NCI-H345 treated with DMSO at 0.1 percent for 48 hours (cell line): ENCODE data around the gene RPRML.
A peak's percentile ranks its signal among the peaks of the same experiment; 100 is the strongest.

Experiments used
- DNase-seq: peaks from one replicate; lab custom pipeline; 2025; ENCODE audit not compliant: unreplicated experiment; lab: John Stamatoyannopoulos, UW

The RPRML gene

GRCh38 chr17:46947216-46947615, 31.8 kb downstream of the RPRML start:
- DNase-seq = no peak

DNA sequence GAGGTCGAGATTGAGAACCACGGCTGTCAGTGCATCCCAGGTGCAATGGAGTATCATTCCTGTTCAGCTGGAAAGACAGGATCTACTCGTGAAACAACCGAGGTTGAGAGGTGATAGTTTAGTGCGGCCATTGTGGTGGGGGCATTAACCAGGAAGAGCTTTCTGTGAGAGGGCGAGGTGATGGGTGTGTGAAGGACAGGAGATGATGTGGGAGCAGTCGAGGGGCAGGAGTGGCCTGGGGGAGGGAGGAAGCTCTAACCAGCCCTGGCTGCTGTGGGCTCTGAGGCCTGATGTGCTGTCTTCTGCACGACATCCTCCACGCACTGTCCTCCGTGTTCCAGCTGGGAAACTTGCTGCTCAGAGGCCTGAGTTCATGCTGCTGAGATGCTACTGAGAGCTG, 34.1 kb downstream of the RPRML start:
- DNase-seq = no peak

- DNase-seq = peak; percentile 14
Measured at GRCh38 chr17:46943501-46944393, 35.3 kb downstream of the RPRML start.

- DNase-seq = no peak
Measured at GRCh38 chr17:46943218-46943500, 35.9 kb downstream of the RPRML start.

GRCh38 chr17:46942441-46943217, 36.4 kb downstream of the RPRML start:
- DNase-seq = peak; percentile 35

- peak; percentile 69 for DNase-seq
Measured at GRCh38 chr17:46940692-46941404, 38.2 kb downstream of the RPRML start.

DNA sequence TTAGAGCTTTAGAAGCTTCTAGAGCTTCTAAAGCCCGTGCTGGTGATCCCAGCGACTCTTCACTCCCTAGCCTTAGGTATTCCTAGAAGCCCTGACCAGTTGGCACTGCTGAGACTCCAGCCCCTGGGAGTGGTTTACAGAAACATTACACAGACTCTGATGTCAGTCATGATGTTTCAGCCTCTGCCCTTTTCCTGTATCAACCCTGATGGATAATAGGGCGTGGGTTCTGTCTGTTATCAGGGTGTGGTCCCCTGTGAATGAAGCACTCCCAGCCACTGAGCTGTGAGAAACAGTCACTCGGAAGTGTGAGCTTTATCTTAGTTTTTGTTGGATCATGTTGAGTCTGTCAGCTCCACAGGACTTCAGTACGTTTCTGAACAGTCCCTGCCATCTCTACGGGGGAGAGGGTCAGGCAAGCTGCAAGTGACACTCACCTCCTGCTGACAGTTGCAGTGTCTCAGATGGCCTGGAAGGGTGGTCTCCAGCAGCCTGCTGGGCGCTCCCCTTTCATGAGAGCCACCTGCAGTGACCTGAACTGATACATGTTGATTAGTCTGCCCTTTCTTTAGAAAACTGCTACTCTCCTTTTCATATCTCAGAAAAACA, 43.3 kb downstream of the RPRML start:
- DNase-seq = no peak

DNA sequence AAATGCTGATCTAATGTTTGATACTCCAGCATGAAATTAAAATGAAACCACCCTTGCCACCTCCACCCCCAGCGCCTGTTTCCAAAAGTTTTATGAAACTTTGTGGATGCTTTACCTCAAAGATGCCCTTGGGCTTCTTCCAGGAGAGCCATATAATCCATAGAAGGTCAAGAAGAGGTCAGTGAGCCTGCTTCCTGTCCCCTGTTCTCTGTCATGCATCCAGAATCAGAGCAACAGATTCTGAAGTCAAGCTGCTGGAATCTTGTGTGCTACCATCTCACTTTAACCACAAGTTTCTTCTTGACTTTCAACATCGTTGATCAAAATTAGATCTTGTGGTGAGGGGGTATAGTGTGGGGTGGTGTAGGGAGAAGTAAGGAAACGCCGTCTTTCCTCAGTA, 47.5 kb downstream of the RPRML start:
- no peak for DNase-seq

DNA sequence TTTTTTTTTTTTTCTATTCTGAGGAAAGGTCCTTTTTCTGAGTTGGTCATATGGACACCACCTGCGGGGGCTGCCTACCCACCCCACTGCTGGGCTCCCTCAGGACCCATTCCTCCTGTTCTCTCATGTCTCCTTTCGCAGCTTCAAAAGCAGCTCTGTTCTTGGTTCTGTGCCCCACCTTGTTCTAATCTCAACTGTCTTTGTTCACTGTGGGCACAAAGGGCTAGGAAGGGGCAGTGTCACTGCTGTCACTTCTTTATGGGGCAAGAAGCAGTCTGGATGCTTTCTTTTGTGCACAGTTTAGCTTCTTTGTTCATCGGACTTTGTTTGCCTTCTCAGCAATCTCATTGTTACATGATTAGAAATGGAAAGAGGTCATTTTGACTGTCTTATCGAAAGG, 49.0 kb downstream of the RPRML start:
- DNase-seq = no peak

DNA sequence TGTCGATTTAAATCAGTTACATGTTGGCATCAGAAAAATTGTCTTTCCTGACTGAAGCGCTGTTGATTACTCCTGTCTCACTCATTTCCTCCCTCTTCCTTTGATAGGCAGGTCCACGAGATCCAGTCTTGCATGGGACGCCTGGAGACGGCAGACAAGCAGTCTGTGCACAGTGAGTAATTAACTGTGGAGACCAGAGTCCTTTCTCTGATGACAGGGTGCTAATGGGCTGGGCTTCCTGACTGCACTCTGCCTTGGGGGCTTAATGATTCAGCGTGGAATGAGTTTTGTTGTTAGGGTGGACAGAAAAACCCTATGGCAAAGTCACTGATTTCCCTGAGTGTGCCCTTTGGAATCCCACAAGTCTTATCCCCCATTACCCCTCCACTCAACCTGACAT, 49.6 kb downstream of the RPRML start:
- DNase-seq = no peak

GRCh38 chr17:46928467-46929261, 50.4 kb downstream of the RPRML start:
- no peak for DNase-seq
